Measurements from ENCODE around the gene ZNF263. TPM values are rescaled to one million over a fixed set of nuclear protein-coding genes. Genes with fewer than 3 reads are reported as not detected.

ZNF263 gene
- total and polyA plus RNA-seq, 10 of the 15 experiments (the other 5 are each of a cell fraction or from before 2014, with no cell fraction given): 4.7 to 45.6 (median 24.5) TPM

DNA sequence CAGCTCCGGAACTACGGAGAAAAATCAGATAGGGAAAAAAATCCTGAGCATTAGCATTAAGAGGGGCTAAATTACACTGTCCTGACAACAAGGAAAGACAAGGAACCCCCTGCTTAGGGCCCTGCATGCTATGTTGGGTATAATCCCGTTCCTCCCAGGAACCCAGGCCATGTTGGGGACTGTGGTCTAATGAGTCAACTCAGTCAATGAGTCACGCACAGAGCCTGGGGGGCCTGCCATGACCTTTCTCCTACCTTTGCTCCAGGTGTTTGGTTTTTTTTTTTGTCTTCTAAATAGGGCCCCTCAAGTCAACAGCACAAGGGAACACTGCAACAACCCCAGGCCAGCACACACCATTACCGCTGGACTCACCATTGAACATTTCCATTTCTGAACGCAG lies 39.4 kb upstream of the ZNF263 start:
- no peaks in the 10 kb centered on the region for H3K79me2 ChIP-seq (ENCODE audit: control insufficient read depth, insufficient read depth, low read length)
- ChIA-PET POLR2A (no interaction called here), SMC1A (ENCODE audit: uncharacterized antibody, unreplicated experiment) (interaction anchor here (1.5 kb wide), 1 partner anchor 35 kb away, joined by 3 read pairs; no protein-coding TSS in a partner anchor), CTCF (interaction anchor here (0.5 kb wide), 1 partner anchor 608 kb away, joined by 3 read pairs; no protein-coding TSS in a partner anchor), RAD21 (ENCODE audit: unreplicated experiment) (no interaction called here)
- H4K20me1 ChIP-seq (ENCODE audit: control insufficient read depth, insufficient read depth): no peaks in the 10 kb centered on the region
- FAIRE-seq (no peak), ATAC-seq (no peak), DNase-seq (ENCODE audit: low read depth, low spot score) (no peak)
- no peak overlapping the region for H3K9ac ChIP-seq (ENCODE audit: control insufficient read depth, insufficient read depth, low read length)
- intact Hi-C loops (cut with micrococcal nuclease; ENCODE audit: unreplicated experiment) (no loop called here), in situ Hi-C loops (cut with MboI) (no loop called here)
- no peak overlapping the region for H3K4me2 ChIP-seq (ENCODE audit: control insufficient read depth, insufficient read depth)
- H3K4me1 ChIP-seq (ENCODE audit: control insufficient read depth, insufficient read depth, low read length): no peaks in the 10 kb centered on the region
- no peak overlapping the region for H3K27ac ChIP-seq (ENCODE audit: control insufficient read depth, insufficient read depth)
- no peak overlapping the region for H2AFZ ChIP-seq (ENCODE audit: control insufficient read depth, low read depth, low read length)
- H3K27me3 ChIP-seq (replicated peaks in 1 of 2; ENCODE audit: control insufficient read depth in 2 of 2, insufficient read depth in 2 of 2, low read length in 1 of 2): no peaks in the 10 kb centered on the region; a peak in 1 of 4 replicates
- no TSS peak for BruUV-seq (replicated peaks)
- H3K36me3 ChIP-seq (ENCODE audit: control insufficient read depth in 2 of 2, insufficient read depth in 2 of 2, low read length in 1 of 2): no peaks in the 10 kb centered on the region
- TF ChIP-seq ZNF217 (IDR thresholded peaks at IDR 0.05) (no peak), IKZF2 (IDR thresholded peaks at IDR 0.05) (no peak), ZNF24 (IDR thresholded peaks at IDR 0.05) (no peak), POLR2AphosphoS5 (IDR thresholded peaks at IDR 0.05; ENCODE audit: low read length) (no peak), TCF7 (IDR thresholded peaks at IDR 0.05; ENCODE audit: borderline replicate concordance) (no peak), IKZF1 (conservative IDR thresholded peaks at IDR 0.05) (no peak), RAD21 (IDR thresholded peaks at IDR 0.05; ENCODE audit: insufficient read depth, low read depth, low read length) (no peak), ZZZ3 (IDR thresholded peaks at IDR 0.05; ENCODE audit: control insufficient read depth, insufficient read length, low read depth) (no peak), ZNF384 (IDR thresholded peaks at IDR 0.05; ENCODE audit: borderline replicate concordance, low read depth, low read length) (no peak), NR2F1 (conservative IDR thresholded peaks at IDR 0.05) (no peak), TAF1 (IDR thresholded peaks at IDR 0.05; ENCODE audit: borderline replicate concordance, low read depth, low read length) (no peak), EGR1 (IDR thresholded peaks at IDR 0.05; ENCODE audit: borderline replicate concordance in 1 of 2, low read depth in 2 of 2, low read length in 2 of 2) (no peak), PAX8 (IDR thresholded peaks at IDR 0.05) (no peak), TCF3 (IDR thresholded peaks at IDR 0.05; ENCODE audit: borderline replicate concordance, insufficient read depth, low read depth, low read length) (no peak), JUND (IDR thresholded peaks at IDR 0.05; ENCODE audit: low read depth, low read length) (no peak), SUZ12 (IDR thresholded peaks at IDR 0.05; ENCODE audit: unreplicated experiment) (no peak), NKRF (conservative IDR thresholded peaks at IDR 0.05) (no peak), SREBF1 (IDR thresholded peaks at IDR 0.05; ENCODE audit: low read length) (no peak)
- TF ChIP-seq, protein P1, sequence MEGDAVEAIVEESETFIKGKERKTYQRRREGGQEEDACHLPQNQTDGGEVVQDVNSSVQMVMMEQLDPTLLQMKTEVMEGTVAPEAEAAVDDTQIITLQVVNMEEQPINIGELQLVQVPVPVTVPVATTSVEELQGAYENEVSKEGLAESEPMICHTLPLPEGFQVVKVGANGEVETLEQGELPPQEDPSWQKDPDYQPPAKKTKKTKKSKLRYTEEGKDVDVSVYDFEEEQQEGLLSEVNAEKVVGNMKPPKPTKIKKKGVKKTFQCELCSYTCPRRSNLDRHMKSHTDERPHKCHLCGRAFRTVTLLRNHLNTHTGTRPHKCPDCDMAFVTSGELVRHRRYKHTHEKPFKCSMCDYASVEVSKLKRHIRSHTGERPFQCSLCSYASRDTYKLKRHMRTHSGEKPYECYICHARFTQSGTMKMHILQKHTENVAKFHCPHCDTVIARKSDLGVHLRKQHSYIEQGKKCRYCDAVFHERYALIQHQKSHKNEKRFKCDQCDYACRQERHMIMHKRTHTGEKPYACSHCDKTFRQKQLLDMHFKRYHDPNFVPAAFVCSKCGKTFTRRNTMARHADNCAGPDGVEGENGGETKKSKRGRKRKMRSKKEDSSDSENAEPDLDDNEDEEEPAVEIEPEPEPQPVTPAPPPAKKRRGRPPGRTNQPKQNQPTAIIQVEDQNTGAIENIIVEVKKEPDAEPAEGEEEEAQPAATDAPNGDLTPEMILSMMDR (IDR thresholded peaks at IDR 0.05 in 2 of 3, conservative IDR thresholded peaks at IDR 0.05 in 1 of 3; ENCODE audit: control insufficient read depth in 2 of 3, extremely low read depth in 1 of 3, insufficient read depth in 1 of 3, low read depth in 3 of 3, low read length in 3 of 3): no peak
- TF ChIP-seq, protein P2, sequence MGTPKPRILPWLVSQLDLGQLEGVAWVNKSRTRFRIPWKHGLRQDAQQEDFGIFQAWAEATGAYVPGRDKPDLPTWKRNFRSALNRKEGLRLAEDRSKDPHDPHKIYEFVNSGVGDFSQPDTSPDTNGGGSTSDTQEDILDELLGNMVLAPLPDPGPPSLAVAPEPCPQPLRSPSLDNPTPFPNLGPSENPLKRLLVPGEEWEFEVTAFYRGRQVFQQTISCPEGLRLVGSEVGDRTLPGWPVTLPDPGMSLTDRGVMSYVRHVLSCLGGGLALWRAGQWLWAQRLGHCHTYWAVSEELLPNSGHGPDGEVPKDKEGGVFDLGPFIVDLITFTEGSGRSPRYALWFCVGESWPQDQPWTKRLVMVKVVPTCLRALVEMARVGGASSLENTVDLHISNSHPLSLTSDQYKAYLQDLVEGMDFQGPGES (IDR thresholded peaks at IDR 0.05): no peak
- no peaks in the 10 kb centered on the region for H3K9me3 ChIP-seq (replicated peaks; ENCODE audit: control insufficient read depth, insufficient read depth, low read length)
- no peak overlapping the region for H3K4me3 ChIP-seq
- 43% methylated on average over 6 of the region's 6 CpGs for WGBS (ENCODE audit: insufficient coverage, insufficient replicate concordance, low lambda C conversion rate, missing lambda C conversion rate)
